GM19239 (cell line): ENCODE results near the gene OR2B2.
"Not testable (repeated sequence)": the region's sequence is repeated elsewhere in the genome, so short reads cannot be mapped to it uniquely, and the experiment has no call there.

Experiments used
- DNase-seq: peaks from one replicate; pipeline ENCODE4 v3.0.0; 2011; ENCODE audit warnings: low spot score; ENCODE audit not compliant: insufficient read length
- FAIRE-seq: peaks from 2 replicates; lab custom pipeline; 2011; peaks lifted over from hg19 to GRCh38; lab: Jason Lieb, UNC

The OR2B2 gene

DNA sequence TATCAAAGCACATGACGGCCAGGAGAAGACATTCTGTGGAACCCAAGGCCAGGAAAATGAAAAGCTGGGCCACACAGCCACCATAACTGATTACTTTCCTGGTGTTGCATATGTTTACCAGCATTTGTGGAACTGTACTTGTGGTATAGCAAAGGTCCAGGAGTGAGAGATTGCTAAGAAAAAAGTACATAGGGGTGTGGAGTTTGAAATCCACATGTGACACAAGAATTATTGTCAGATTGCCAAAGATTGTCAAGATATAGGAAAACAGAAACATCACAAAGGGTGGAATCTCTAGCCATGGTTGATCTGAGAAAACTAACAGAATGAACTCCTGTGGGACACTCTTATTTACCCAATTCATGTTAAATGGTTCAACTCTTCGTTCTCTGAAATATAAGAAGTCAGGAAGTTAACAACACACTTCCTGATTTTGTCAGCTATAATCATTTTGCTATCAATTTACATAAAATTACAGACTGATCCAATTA lies at the start of gene OR2B2:
OR2B2 (minus strand) TSS at position 441 of the 491 bp plus-strand sequence; CDS start at position 364, 77 bp downstream.
- FAIRE-seq (no peak), DNase-seq (no peak)

DNA sequence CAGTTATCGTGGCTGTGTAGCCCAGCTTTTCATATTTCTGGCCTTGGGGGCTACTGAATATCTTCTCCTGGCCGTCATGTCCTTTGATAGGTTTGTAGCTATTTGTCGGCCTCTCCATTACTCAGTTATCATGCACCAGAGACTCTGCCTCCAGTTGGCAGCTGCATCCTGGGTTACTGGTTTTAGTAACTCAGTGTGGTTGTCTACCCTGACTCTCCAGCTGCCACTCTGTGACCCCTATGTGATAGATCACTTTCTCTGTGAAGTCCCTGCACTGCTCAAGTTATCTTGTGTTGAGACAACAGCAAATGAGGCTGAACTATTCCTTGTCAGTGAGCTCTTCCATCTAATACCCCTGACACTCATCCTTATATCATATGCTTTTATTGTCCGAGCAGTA lies 45.3 kb upstream of the OR2B2 start:
- no peak for DNase-seq
- FAIRE-seq: peak; percentile 37

DNA sequence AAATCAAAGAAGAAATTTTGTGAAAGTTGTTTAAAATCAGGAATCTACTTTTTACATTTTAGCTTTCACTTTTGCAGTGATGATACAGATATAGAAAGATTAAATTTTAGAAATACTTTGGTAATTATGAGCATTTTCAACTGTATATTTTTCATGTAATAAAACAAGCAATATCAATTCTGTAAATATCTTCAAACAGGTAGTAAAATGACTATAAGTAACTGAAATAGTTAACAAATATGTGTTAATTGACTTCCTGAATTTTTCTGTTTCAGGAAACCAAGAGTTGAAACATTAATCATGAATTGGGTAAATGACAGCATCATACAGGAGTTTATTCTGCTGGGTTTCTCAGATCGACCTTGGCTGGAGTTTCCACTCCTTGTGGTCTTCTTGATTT lies 44.7 kb upstream of the OR2B2 start, which contains the start of gene OR2B6:
OR2B6 (plus strand) TSS at position 301 of the 400 bp plus-strand sequence; CDS start at position 301, 0 bp downstream.
- DNase-seq: no peak
- peak; percentile 39 for FAIRE-seq

DNA sequence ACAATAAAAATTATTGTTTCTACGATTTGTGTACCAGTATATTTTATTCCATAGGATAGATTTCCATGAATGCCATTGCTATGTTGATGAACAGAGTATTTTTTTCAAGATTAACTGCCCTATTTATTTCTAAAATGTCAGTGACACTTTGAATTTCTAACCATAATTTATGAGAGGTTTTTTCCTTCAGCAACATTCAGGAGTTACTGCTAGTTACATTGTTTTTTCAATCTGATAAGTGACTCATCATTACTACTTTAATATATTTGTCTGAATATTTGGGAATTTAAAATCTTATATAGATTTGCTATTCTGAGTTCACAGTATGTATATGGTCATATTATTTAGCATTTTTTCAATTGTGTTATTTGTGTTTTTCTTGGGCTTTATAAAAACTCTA lies 38.8 kb upstream of the OR2B2 start:
- FAIRE-seq (no peak), DNase-seq (no peak)

DNA sequence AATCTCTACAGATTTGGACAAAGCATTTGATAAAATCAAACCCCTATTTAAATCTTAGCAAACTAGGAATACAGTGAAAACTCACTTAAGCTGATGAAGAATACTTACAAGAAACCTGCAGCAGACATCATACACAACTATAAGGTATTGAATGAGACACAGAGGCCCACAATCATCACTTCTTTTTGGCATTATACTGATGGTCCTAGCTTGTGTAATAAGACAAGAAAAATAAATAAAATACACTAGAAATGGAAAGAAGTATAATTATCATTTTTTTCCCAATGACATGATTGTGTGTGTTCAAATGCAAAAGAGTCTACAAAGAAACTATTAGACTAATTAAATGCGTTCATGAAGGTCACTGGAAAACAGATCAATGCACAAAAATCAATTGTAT lies 36.0 kb upstream of the OR2B2 start:
- no peak for DNase-seq
- no peak for FAIRE-seq

DNA sequence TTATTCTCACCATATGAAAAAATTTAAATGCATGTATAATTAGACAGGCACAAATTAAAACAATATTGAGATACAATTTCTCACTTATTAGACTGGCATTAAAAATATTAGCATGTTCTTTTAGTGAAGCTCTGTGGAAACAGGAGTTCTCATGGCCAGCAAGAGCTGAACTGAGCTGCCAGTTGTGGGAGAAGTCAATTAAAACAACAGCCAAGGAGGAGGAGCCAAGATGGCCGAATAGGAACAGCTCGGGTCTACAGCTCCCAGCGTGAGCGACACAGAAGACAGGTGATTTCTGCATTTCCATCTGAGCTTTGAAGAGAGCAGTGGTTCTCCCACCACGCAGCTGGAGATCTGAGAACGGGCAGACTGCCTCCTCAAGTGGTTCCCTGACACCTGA lies 30.9 kb upstream of the OR2B2 start:
- not testable (repeated sequence) for DNase-seq, FAIRE-seq

DNA sequence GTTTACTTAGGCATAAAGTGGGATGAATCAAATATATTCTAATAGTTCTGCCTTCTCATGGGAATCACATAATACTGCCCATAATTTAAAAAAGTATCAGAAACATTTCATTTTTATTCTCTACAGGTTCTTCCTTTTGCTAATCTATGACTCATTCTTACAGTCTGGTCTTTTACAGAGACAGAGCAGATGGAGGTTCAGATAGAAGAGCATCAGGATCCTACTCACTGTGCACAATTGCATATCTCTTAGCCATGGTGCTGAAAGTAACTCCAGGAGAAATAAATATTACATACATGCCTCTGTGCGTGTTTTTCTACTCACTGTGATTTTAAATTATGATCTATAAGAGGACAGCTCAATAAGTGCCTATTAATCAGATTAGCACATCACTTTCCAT lies 28.6 kb upstream of the OR2B2 start:
- FAIRE-seq (no peak), DNase-seq (no peak)

DNA sequence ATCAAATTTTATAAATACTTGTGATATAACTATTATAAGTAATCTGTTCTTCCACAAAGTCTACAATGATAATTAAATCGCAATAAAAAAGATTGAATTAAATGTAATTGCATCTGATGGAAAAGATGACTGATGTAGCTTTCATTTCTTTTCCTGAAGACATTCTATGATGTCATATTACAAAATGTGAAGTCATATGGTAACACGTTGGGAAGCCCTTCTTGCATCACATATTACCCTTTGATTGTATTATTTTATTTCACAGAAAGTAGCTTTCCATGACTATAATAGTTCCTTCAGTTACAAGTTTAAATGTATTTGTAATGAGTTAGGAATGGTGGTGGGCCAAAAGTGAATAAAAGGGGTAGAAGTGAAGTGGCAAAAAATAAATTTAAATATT lies 19.0 kb upstream of the OR2B2 start:
- DNase-seq (no peak), FAIRE-seq (no peak)

DNA sequence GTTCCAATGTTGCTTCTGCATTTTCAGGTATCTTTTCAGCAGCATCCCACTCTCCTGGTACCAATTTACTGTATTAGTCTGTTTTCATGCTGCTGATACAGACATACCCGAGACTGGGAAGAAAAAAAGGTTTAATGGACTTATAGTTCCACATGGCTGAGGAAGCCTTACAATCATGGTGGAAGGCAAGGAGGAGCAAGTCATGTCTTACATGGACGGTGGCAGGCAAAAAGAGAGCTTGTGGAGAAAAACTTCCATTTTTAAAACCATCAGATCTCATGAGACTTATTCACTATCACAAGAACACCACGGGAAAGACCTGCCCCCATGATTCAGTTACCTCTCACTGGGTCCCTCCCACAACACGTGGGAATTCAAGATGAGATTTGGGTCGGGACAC lies 17.7 kb upstream of the OR2B2 start:
- DNase-seq, FAIRE-seq: not testable (repeated sequence)

DNA sequence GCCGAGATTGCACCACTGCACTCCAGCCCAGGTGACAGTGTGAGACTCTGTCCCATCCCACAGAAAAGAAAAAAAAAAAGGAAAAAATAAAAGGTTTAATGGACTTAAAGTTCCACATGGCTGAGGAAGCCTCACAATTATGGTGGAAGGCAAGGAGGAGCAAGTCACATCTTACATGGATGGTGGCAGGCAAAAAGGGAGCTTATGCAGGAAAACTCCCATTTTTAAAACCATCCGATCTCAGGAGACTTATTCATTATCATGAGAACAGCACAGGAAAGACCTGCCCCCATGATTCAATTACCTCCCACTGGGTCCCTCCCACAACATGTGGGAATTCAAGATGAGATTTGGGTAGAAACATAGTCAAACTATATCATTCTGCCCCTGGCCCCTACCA lies 15.8 kb upstream of the OR2B2 start:
- FAIRE-seq, DNase-seq: not testable (repeated sequence)

DNA sequence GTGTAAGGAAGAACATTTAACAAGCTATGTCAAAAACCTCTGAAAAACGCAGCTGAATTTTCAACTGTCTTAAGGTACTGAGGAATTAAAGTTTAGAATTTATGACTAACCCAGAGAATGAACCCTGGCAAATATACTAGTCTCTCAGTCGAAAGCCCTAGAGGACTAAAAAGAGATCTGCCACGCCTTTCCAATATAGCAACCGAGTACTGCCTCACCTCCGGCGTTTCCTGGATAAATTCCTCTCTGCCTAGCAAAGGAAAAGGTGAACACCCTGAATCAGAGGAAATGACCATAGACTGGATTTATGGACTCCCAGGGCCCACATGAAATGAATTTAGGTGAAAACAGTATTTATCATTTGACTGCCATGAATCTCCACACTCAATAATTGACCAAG lies 12.0 kb upstream of the OR2B2 start:
- FAIRE-seq (no peak), DNase-seq (no peak)

DNA sequence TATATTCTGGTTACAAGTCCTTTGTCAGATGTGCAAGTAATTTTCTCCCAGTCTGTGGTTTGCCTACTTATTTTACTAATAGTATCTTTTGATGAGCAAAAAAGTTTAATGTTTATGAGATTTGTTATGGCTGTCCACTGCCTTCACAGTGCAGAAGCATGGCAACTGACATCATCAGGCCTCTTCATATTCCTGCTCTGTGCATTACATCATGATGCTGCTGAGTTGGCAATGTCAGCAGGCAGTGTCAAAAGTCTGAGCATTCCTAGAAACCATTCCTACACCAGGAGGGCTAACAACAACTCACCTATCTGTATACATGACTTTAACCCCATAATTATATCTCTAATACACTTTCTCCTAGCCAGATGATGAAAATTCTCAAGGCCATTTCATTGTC lies 10.8 kb upstream of the OR2B2 start:
- DNase-seq (no peak), FAIRE-seq (no peak)

DNA sequence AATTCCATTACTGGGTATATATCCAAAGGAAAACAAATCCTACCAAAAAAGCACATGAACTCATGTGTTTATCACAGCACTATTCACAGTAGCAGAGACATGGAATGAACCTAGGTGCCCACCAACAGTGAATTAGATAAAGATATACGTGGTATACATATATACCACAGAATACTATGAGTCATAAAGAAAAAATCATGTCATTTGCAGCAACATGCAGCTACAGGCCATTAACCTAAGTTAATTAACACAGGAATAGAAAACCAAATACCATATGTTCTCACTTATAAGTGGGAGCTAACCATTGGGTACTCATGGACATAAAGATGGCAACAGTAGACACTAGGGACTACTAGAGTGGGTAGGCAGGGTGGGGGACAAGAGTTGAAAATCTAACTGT lies 4.2 kb downstream of the OR2B2 start:
- DNase-seq (no peak), FAIRE-seq (no peak)

DNA sequence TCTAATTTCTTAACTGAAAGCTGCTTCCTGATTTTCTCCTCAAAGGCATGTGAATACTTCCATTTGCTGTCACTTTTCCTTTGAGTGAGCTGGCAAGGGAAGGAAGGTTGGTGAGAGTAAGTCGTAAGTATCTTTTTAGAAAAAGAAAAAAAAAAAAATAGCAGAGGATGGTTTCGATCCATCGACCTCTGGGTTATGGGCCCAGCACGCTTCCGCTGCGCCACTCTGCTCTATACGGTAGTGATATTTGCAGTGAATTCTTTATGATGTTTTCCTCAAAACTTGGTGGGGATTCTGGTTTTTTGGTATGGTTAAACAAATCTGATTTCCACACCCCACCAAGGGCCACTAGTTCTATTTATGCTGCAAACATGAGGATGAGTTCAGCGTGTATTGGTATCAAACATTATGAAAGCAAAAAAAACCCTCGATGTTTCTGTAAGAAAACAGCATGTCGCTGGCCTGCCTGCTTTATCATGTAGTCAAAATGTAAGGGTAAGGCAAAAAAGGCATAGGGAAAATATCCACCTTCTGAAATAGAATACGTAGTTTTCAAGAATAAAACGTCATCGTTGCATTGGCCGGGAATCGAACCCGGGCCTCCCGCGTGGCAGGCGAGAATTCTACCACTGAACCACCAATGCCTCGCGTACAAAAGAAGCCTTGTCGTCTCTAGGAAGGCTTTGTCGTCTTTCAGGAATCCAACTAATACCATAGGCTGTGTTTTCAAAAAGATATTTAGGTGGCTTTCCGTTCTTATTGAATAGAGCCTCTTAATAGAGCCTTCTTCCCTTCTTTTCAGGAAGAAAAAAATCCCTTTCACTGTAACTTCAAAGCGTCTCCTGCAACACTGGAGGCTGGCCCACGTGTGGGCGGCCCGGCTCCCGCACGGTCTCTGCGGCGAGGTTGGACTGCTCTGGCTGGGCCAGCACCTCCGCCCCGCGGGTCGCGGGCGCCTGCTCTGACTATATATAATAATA lies 9.6 kb downstream of the OR2B2 start:
- DNase-seq (no peak), FAIRE-seq (peak; percentile 57)

DNA sequence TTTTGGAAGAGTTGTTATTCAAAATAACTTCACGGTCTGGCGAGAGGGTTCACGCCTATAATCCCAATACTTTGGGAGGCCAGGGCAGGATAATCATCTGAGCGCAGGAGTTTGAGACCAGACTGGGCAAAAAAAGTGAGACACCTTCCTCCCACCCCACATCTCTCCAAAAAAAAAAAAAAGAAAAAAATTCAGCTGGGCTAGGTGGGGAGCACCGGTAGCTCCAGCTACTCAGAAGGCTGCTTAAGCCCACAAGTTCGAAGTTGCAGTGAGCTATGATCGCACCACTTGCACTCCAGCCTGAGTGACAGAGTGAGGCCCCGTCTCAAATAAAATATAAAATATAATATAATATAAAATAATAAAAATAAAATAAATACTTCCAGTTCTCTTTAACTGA lies 10.4 kb downstream of the OR2B2 start:
- FAIRE-seq: no peak
- DNase-seq: no peak

DNA sequence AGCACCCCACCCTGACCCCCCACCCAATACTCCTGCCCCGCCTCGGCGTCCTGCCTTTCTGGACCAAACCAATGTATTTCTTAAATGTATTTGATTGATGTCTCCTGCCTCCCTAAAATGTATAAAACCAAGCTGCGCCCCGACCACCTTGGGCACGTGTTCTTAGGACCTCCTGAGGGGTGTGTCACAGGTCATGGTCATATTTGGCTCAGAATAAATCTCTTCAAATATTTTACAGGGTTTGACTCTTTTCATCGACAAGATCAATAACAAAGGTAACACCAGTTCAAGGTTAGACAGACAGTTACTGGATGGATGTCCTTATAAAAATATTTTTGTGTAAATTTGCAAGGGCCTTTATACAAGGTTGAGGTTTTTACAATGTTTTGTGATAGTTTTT lies 12.0 kb downstream of the OR2B2 start:
- FAIRE-seq, DNase-seq: not testable (repeated sequence)

DNA sequence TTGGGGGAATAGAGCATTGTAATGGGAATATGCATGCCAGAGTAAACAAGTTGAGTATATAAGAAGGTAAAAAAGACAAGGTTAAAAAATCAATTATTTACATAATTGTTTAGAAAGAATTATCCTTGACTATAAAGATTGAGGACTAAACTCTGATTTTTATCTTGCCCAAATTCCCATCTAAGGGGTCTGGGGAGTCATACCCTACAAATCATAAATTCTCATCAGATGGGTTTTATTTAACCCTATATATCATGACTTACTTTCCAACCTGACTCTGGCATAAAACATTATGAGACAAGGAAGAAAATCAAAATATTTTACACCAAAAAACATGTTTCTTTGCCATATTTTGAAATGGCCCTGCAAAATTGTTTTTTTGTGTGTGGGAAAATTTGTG lies 12.7 kb downstream of the OR2B2 start:
- no peak for FAIRE-seq
- no peak for DNase-seq

DNA sequence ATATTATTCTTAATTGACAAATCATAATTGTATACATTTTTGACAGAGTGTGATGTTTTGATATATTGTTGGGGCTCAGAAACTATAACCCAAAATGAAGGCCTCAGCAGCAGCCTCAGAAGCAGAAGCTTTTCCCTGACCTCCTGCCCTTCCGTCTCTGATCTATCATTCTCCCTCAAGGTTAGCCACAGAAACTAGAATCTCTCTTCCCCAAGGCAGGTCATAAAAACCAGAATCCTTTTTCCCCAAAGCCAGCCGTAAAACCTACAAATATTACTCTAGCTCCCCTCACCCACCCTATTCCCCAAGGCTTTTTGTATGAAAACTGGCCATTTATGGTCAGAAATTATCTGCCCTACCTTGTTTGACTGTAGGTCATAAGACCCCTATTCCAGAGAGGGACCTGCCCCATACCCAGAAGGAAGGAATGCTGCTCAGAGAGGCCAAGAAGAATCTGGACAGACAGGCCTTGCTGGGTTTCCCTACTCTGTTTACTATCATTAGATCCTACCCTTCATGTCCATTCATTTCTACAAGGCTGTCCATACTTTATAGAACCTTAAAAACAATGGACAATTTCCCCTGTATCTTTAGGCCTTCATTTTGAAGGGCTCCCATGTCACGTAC lies 14.5 kb downstream of the OR2B2 start:
- no peak for DNase-seq
- peak; percentile 23 for FAIRE-seq

DNA sequence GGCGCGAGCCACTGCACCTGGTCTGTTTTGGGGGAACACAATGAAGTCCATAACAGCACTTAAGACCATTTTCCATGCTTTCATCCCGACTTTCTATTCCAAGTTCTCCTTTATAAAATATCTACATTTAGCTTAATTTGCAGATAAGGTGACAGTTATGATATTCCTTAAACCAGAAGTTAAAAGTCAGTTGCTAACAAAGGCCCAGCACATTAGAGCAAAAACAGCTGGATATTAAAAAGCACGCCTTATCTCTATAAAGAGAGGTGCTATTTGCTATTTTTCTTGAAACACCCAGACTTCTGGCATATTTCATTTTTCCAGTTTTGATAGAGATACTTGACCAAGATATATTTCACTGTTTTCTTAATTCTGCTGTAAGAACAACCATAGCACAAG lies 15.8 kb downstream of the OR2B2 start:
- DNase-seq (no peak), FAIRE-seq (no peak)

DNA sequence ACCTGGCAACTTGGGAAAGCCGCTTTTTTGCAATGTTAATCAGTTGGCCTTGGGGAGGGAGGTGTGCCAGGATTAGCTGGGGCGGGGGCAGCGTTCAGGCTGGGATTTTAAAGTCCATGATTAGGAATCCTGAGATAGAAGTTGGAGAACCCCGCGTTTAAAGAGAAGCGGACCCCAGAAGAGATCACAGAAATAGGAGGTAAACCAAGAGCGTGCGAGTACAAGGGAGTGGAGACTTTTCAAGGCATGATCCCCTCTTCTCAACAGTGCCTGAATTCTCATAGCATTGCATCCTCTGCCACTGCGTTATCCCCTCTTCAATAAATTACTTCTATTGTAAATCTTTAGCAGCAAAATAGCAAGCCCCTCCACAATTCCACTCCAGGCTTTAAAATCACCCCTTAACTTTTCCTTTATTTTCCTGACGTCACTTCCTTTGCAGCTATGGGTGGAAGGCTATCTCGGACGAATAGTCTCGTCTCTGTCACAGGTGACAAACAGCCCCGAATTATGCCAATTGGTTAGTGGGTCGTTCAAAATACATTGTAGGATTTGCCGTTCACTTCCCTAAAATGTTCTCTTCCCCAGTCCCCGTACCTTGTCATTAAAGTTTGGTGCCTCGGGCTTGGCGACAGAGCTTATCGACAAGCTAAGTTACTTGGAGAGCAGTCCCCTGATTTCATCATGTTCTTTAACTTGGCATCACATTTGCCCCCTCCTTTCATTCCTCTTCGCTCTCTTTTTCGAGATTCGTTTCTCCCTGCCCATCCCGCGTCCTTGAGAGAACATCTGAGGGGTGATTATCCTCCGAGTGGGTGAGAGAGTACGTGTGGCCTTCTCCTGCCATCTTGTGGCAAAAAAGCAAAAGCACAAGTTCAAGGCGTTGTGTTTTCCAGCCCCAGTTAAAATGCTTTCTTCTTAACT lies 17.1 kb downstream of the OR2B2 start:
- DNase-seq (no peak), FAIRE-seq (peak; percentile 90)
